ENCODE results near the gene CMTM3.
A peak's percentile ranks its signal among the peaks of the same experiment; 100 is the strongest.
"Not testable (repeated sequence)": the region's sequence is repeated elsewhere in the genome, so short reads cannot be mapped to it uniquely, and the experiment has no call there.

The CMTM3 gene

DNA sequence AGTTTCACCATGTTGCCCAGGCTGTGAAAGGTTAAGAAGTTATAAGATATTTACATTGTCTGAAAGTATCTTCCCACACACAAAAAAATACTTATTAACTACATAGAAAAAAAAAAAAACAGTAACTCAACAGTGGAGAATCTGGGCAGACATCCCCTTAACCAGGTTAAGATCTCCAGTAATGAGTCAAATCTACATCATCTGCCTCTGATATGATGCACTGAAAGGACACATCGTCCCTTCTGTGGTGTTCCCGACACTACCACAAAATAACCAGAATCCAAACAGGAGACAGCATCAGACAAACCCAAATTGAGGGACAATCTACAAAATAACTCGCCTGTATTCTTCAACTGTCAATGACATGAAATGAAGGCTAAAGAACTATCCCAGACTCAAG lies 52.0 kb downstream of the CMTM3 start:
- TF ChIP-seq CTCF (IDR thresholded peaks at IDR 0.05; ENCODE audit: borderline replicate concordance, insufficient read depth, low read depth, low read length): no peak
- H3K4me3 ChIP-seq (ENCODE audit: low read depth, low read length): no peak overlapping the region

GRCh38 chr16:66658143-66658859 lies 53.8 kb downstream of the CMTM3 start:
- H3K4me3 ChIP-seq (ENCODE audit: low read depth, low read length): no peak overlapping the region
- no peak for TF ChIP-seq CTCF (IDR thresholded peaks at IDR 0.05; ENCODE audit: borderline replicate concordance, insufficient read depth, low read depth, low read length)

DNA sequence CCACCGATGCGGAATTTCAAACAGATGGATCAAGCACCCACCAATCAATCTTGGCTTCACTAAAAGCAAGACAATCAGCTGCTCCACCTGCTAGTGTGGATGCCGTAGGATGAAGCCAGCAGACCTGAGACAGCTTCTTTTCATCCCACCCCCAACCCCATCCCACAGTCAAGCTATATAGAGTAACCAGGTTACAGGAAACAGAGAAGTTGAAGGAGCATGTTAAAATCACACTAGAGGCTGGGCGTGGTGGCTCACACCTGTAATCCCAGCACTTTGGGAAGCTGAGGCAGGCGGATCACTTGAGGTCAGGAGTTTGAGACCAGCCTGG lies 54.3 kb downstream of the CMTM3 start:
- TF ChIP-seq CTCF (IDR thresholded peaks at IDR 0.05; ENCODE audit: borderline replicate concordance, insufficient read depth, low read depth, low read length): no peak

GRCh38 chr16:66660422-66661209 lies 56.1 kb downstream of the CMTM3 start:
- no peak for TF ChIP-seq CTCF (IDR thresholded peaks at IDR 0.05; ENCODE audit: borderline replicate concordance, insufficient read depth, low read depth, low read length)
- no peak overlapping the region for H3K4me3 ChIP-seq (ENCODE audit: low read depth, low read length)

More for the DNA sequence above, 54.3 kb downstream of the CMTM3 start:
- no peak overlapping the region for H3K4me3 ChIP-seq (ENCODE audit: low read depth, low read length)

DNA sequence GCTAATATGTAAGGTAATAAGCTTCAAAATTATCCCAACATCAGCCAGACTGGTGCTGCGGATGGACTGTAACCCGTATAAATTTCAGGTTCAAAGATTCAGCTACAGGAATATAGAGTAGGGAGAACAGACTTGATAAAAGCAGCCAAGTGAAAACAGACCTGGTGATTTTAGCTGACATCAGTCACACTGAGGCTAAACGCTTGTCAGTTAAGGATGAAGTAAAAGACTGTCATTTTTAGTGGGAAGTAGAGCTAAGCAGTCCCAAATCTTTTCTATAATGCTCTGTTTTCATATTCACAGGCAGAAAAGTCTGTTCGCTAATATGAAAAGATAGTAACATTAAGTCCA lies 56.7 kb downstream of the CMTM3 start:
- H3K4me3 ChIP-seq (ENCODE audit: low read depth, low read length): no peak overlapping the region
- no peak for TF ChIP-seq CTCF (IDR thresholded peaks at IDR 0.05; ENCODE audit: borderline replicate concordance, insufficient read depth, low read depth, low read length)

GRCh38 chr16:66661671-66662346 lies 57.3 kb downstream of the CMTM3 start:
- not testable (repeated sequence) for H3K4me3 ChIP-seq (ENCODE audit: low read depth, low read length)

- H3K4me3 ChIP-seq (ENCODE audit: low read depth, low read length): no peak overlapping the region
- TF ChIP-seq CTCF (IDR thresholded peaks at IDR 0.05; ENCODE audit: borderline replicate concordance, insufficient read depth, low read depth, low read length): peak; percentile 24; the same call in 1 of the 2 replicates
These were observed 58.1 kb downstream of the CMTM3 start for GRCh38 chr16:66662445-66663194.
